GM21381 (cell line): Measurements from ENCODE around the gene ANKMY1.
"Not testable (repeated sequence)": the region's sequence is repeated elsewhere in the genome, so short reads cannot be mapped to it uniquely, and the experiment has no call there.

ENCODE experiments used
- ATAC-seq: cut with Tn5 transposase; IDR thresholded peaks from one replicate; pipeline ENCODE4 v1.9.1; 2021; ENCODE audit warnings: mild to moderate bottlenecking, moderate library complexity; ENCODE audit not compliant: unreplicated experiment

ANKMY1 gene

DNA sequence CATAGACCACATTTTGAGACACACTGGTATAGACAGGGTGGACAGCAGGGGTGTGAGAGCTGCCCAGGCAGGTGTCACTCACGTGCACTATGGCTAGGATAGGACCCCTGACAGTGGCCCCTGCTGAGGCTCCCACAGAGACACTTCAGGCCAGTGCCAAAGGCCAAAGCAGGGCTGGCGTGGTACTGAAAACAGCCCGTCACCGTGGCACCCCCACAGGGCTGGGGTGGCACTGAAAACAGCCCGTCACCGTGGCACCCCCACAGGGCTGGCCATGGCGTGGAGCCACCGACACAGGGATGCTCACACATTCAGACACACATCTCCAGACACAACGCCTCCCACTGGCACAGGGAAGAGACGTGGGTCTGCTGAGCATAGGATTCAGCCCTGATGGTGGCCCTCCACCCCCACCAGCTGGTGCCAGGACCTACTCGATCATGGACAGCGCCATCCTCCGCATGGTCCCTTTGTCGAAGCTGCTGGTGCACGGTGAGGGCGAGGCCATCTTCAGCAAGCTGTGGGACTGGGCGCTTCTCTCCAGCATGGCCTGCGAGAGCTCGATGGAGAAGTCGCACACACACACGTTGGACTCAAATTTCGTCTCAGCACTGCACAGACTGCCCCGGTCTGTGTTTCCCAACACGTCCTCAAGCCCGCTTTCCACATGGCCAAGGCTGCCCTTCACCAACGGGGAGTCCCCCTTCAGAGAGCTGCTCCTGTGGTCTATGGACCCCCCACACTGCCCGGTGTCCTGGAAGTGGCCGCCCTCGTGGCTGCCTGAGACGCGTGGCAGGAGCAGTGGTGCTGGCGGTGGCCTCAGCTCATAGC, 34.1 kb downstream of the ANKMY1 start:
- ATAC-seq = no peak

DNA sequence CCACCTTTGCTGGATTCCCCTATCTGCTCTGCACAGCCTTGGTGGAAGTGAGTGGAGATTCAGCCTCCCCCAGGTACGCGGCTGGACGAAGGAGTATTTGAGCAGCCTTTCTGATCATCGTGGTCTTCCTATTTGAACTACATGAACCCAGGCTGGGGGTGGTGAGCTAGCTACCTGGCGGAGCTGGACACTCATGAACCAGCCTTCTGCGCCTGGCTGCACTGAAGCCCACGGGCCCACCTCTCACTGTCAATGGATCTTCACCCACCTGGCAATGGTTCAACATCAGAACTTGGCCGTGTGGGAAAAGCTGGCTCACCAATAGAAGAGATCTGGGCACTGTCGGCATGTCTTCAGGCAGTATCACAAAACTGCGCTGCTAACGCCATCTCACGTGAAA, 35.4 kb downstream of the ANKMY1 start:
- no peak for ATAC-seq

DNA sequence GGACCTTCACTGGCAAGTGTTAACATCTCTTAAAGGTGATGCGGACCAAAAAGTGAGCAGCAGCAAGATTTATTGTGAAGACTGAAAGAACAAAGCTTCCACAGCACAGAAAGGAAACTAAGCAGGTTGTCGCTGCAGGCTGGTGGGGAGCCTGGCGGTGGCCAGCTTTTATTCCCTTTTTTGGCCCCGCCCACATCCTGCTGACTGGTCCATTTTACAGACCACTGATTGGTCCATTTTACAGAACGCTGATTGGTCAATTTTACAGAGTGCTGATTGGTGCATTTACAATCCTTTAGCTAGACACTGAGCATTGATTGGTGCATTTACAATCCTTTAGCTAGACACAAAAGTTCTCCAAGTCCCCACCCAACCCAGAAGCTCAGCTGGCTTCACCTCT, 35.9 kb downstream of the ANKMY1 start:
- not testable (repeated sequence) for ATAC-seq

DNA sequence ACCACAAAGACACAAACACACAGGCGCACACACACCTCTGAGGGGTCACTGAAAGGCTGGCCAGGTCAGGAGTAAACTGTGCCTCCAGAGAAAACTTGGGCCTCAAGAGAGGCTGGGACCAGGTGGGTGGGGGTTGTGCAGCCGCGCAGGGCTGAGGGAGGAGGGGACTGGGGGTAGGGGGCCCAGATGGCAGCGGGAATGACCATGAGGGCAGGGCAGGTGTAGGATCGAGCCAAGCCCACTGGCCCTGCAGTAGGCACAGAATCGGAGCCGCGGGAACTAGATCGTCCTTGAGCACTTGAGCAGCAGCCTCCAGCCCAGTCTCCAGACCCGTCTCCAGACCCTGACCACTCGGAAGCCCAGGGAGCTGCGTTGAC, 36.8 kb downstream of the ANKMY1 start:
- ATAC-seq = no peak

DNA sequence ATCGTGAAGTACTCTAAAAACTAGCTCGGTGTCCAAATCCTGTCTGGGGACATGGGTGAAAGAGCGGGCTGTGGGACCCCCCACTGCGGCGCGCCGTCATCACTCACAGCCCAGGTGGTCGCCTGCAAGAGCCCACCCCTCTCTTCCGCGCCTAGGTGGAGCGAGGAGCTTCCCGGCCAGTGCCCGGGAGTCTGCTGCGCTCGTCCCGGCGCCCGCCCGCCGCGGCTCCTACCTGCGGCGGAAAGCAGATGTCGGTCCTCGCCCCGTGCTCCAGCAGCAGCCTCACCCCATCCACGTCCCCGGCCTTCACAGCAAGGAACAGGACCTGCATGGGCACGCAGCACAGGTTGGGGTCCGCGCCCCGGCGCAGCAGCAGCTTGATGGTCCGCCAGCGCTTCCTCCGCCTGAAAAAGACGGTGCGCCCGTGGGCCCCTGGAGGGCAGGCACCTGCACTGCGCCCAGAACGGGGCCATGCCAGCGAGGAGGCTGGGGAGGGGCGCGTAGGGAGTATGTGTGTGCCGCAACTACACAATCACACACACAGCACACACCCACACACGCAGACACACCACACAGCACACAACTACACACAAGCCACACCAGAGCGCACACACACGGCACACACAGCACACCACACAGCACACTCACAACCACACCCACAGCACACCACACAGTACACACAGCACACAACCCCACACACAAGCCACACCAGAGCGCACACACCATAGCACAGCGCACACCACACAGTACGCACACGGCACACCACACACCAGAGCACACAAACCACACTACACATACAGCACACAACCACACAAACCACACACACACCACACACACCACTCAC, 37.4 kb downstream of the ANKMY1 start:
- no peak for ATAC-seq

DNA sequence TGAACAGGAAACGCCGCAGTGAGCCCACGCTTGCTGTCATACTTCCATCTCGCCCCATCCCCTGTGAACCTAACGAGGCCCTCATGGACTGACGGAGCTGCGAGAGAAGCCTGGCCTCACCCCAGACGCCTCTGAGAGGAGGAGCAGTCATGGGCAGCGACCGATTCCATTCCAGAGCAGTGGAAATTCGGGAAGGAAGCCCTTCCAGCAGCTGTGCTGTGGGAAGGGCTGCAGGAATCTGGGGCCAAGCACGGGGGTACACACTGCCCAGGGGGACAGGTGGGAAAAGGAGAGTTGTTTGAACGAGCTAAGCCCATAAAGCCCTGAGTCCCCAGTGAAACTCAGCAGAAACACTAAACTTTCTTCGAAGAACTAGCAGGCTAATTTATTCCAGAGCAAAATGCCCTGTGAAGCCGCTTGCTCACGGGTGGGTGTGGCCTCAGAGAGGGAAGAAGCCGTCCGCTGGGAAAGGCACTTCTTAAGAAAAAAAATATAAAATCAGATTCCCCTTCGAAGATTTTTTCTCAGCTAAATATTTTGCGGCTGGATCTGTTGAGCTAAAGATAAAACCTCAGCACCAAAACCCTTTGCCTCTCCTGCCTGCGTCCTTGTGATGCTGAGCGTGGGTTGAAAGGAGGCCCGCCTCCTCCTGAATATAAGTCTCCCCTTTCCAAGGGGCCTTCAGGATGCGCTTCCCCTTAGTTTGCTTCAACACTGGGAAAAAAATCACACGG, 38.2 kb downstream of the ANKMY1 start:
- ATAC-seq = no peak

DNA sequence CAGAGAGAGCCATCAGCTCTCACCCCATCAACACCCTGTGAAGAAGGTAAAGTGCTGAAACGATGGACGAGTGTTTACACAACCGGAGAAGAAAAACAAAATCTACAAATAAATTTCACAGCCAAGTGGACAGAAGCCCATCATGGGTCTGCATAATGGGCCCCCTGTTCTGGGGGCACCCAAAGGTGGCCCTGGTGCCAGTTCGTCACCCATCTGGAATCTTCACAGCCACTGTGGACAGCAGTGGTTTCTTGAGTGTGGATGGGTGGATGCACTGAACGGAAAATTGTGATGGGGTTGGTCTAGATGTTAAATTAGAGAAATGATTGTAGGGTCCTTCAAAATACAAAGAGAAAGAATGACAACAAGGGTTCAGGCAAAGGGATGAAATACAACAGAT, 38.8 kb downstream of the ANKMY1 start:
- no peak for ATAC-seq

DNA sequence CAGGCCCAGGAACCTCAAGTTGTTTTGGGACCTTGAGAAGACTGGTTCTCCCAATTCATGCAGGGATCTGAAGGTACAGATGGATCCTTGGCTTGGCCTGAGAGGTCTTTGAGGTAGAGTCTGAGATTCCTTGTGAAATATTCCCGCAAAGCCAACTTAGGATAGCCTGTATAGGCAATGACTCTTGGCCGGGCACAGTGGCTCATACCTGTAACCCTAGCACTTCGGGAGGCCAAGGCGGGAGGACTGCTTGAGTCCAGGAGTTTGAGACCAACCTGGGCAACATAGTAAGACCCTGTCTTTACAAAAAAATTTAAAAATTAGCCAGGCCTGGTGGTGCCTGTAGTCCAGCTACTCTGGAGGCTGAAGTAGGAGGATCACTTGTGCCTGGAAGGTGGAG, 40.4 kb downstream of the ANKMY1 start:
- ATAC-seq = no peak

DNA sequence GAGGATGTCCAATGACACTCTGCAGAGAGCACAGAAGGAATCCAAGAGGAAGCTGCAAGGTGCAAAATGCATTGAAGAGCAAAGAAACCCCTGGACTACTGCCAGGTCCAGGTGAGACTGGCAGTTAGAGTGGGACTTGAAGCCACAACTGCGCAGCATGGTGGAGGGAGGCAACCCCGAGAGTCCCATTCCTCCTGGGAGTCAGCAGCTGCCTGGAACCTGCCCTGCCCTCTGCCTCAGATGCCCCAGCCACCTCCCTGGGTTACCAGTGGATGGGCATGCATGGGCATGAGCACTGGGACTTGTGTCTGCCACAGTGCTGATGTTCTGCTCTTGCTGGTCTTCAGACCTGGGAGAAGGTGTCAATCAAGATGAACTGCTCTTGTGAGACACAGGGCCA, 43.2 kb downstream of the ANKMY1 start:
- ATAC-seq = no peak

DNA sequence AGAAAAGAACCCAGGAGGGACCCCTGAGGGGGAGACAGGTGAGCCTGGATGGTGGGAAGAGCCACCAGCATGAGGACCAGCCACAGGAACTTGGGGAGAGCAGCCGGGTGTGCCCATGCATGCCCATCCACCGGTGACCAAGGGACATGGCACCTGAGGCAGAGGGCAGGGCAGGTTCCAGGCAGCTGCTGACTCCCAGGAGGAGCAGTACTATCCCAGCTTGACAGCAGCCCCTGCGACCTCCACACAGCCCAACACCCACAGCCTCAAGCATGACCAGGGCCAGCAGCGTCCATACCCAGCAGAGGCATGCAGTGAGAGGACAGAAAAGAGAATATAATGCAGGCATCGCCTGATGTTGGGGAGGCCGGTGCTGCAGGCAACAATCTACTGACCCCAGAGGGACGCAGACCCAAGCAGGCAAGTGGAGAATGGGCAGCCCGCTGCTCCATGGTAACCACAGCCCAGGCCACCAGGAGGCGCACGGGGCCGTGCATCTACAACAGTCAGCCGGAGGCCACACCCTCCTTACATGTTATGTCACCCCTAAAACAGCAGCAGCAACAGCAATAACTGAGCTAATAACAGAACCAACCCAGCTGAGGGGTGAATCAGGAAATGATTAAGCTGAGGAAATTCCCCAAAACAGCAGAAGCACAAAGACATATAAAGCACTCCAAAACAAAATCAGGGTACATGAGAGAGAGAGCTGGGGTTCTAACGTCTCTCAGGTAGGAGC, 44.1 kb downstream of the ANKMY1 start:
- peak; percentile 91 for ATAC-seq

DNA sequence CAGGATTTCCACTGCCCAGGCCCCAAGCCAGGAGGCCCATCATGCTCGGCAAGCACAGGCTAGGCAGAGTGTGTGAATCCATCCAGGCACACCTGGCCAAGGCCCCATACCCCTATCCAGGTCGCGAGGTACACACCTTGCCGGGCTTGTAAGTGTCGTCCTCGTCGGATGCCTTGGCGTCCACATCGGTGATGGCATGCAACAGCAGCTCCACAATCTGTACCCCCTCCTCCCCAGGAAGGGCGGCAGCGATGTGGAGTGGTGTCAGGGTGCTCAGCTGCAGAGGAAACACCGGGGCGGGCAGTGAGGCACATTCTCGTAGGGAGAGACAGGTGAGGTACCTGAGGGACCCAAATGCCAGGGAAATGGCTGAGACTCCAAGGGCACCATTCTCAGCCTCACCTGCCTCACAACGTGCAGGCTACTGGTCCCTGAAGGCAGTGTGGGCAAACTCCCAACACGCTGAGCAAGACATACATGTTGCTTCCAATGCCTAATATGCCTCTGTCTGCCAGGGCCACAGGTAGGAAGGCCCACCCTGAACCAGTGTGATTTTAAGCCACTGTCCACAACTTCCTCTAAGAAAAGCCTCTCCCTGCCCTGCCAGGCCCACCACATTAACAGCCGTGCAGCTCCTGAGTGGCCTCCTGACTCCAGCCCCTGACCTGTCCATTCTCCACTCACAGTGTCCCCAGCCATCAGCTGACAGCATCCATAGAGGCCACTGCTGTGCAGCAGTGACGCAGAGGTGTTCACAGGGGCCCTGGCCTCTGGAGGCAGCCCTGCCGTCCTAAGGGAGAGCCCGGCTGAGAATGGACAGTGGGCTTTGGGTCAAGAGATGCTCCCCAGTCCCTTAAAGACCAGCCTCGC, 44.9 kb downstream of the ANKMY1 start:
- no peak for ATAC-seq

DNA sequence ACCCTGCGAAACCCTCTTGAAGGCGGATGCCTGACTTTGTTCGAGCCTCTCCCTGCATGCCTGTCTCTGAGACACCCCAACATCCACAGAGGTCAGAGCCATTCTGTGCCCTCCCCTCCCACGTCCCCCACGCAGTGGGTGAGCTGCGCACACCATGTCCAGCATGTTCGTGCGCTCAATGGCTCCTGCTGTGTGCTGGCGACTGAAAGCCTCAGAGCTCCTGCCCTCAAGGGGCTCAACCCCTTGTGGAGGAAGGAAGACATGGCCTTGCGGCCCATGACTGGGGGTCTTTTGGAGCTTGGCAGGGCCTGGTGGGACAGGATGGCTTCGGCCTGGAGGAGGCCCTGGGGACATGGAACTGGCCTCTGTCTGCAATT, 45.7 kb downstream of the ANKMY1 start:
- ATAC-seq = no peak

DNA sequence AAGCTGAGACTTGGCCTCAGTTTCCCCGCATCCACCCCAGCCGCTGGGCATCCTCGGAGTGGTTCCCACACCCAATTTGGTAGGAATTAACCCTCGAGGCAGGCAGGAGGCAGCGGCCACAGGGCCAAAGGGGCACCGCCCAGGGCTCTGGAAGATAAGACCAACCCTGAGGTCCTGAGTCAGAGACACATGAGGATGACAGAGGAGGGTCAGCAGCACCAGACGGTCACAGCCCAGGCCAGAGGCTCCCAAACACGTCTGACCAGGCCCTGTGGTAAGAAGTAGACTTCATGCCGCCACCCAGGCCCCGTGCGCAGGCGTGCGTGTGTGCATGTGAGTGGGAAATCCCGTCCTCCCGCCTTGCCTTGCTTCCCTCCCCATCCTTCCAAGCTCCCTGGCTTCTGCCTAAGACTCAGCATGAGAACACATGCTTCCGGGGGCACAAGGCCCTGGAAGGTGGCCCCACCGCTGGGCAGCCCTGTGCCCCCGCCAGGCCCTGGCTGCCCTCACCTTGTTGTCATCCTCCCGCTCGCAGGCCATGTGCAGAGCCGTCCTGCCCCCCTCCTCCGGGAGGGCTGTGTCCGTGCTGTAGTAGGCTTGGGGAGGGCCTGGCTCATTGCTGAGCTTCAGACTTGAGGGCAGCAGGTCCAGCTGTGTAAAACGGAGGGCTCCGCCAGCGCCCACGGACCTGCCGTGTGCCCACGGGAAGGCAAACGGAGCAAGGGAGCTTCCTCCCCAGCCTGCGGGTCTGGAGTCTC, 46.3 kb downstream of the ANKMY1 start:
- ATAC-seq = no peak

DNA sequence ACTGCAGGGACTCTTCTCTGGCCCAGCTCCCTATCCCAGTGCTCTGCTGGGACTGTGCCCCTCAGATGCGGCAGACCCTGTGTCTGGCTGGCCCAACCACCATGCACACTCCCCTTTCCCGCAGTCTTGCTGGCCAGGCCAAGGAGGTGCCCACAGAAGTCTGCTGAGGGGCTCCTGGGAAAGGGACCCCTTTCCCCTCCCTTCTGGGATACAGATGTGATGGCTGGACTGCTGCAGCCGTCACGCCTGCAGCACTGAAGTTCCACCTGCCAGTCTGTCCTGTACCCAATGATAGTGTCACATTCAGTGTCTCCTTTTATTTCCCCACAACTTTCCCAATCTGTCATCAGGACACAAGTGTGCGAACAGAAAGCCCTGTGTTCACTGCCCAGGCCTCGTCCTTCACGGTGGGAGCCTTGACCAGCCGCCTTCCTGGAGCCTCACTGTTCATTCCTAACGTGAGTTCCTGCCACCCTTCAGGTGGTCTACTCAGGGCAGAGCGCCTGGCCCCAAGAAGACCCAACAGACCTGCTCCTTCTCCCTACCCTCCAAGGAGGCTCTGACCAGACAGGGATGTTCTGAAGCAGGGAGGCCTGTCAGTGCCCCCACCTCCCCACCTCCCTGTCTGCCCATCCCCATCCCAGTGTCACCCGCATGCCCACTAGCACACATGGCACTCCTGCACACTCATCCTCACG, 47.1 kb downstream of the ANKMY1 start:
- ATAC-seq = no peak

DNA sequence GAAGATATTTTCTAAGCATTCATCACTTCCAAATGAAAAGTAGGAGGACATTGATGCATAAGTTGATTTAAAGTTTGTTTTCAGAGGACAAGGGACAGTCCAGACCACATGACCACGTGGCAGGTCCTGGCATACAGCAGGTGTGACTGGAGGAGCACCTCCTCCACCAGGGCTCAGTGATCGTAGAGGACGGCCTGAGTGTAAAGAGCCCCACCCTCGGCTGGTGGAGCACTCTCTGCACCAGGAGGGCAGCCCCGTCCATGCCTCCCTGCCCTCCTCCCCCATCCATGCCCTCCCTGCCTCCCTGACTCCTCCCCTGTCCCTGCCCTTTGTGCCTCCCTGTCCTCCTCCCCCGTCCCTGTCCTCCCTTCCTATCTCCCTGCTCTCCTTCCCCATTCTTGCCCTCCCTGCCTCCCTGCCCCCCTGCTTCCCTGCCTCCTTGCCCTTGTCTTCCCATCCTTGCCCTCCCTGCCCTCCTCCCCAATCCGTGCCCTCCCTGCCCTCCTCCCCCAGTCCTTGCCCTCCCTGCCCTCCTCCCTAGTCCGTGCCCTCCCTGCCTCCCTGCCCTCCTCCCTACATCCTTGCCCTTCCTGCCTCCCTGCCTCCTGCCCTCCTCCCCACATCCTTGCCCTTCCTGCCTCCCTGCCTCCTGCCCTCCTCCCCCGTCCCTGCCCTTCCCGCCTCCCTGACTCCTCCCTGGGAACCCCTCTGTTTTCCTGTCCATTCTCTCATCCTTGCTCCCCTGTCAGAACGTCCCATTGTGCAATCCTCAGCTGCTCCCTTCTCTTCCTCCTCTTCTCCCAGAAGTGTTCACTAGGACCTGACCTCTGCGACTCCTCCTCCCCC, 47.9 kb downstream of the ANKMY1 start:
- no peak for ATAC-seq

DNA sequence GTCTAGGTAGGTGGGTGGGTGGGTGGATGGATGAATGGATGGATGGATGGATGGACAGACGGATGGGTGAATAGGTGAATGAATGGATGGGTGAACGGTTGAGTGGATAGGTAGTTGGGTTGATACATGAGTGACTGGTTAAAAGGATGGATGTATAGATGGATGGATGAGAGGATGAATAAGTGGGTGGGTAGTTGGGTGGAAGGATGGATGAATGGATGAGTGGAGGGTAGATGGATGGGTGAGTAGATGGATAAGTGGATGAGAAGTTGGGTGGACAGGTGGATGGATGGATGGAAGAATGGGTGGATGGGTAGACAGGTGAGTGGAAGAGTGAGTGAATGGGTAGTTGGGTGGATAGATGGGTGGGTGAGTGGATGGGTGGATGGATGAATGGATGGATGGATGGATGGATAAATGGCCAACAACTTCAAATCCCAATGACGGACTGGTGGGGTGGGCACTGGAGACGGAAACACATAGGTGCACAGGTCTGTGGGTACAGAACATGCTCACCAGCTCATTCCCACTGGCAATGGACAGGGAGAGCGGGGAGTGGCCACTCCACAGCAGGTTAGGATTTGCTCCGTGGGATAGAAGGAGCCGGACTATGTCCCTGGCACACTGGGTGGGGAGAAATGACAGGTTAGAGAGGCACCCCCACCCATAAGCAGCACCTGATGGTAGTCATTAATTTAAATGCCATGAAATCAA, 48.8 kb downstream of the ANKMY1 start:
- no peak for ATAC-seq

DNA sequence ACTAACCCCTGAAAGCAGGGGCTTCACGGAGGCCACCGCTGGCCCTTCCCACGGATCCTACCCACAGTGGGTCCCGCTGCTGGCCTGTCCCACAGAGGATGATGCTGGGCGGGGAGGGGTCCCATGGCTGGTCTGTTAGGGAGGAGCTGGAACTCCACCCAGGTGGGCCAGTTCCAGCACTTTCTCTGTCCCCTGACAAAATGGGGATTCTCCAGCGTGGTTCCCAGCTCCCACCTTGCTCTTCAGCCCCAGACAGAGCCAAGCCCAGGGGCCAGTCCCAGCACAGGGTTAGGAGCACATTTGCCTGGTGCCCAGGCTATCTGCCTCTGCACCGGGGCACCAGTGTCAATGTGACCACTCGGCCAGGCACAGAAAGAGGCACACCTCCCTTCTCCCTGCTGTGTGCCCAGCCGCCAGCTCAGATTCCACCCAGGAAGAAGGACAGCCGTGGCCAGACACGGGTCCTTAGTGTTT, 50.0 kb downstream of the ANKMY1 start:
- no peak for ATAC-seq
